AG08396 (cell line): ENCODE measurements around the gene NME3.

Source experiments
- DNase-seq: peaks from one replicate; pipeline ENCODE4 v3.0.0; 2012; ENCODE audit warnings: low spot score, mixed read lengths

The NME3 gene

GRCh38 chr16:1724491-1724890 is 46.9 kb downstream of the NME3 start:
- no peak for DNase-seq

- DNase-seq: peak; percentile 72
These were observed 47.7 kb downstream of the NME3 start for GRCh38 chr16:1723450-1724147.

DNA sequence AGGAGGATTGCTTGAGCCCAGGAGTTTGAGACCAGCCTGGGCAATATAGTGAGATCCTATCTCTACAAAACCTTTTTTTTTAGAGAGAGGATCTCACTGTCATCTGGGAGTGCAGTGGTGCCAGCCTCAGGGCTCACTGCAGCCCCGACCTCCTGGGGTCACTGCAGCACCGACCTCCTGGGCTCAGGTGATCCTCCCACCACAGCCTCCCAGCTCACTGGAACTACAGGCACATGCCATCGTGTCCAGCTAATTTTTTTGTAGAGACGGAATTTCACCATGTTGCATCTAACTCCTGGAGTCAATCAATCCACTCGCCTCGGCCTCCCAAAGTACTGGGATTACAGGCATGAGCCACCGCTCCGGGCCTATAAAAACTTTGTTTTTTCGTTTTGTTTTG is 50.0 kb downstream of the NME3 start:
- DNase-seq: no peak
